GM23248 (cell line): ENCODE data around the gene L2HGDH.

Source experiments
- EZH2 ChIP-seq: fragments of 200-600 bp; sonication (generic); IDR thresholded peaks from 2 replicates; pipeline ENCODE4 v1.6.1; 2018; ENCODE audit warnings: antibody characterized with exemption, mild to moderate bottlenecking; ENCODE audit not compliant: insufficient read depth, poor library complexity, severe bottlenecking
- EZH2phosphoT487 ChIP-seq: fragments of 200-600 bp; sonication (generic); IDR thresholded peaks from 2 replicates; pipeline ENCODE4 v1.6.1; 2018; ENCODE audit warnings: antibody characterized with exemption, moderate library complexity, mild to moderate bottlenecking, low read depth; ENCODE audit not compliant: insufficient read depth

DNA sequence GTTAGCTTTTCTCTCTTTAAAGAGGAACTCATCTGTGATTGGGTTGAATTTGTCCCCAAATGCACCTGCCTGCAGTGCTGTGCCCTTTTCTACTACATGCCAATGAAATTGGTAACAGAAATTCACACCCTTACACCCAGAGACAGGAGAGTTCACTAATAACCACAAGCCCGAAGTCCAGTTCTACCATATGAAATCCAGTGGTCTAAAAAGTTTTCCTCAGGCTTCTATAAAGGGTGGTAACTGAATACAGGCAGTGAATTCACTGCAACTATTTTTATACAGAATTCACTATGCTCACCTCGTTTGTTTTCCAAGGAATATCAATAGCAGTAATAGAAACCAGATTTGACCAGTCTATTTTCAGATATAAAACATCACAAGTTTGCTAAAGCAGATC is 49.2 kb downstream of the L2HGDH start:
- TF ChIP-seq EZH2phosphoT487 (no peak), EZH2 (no peak)
